A549 treated with GW870086 at 1 μM for 4 hours (cell line): ENCODE results near the gene STARD4. TPM values are rescaled to one million over a fixed set of nuclear protein-coding genes. Genes with fewer than 3 reads are reported as not detected.

Experiments
- total RNA-seq: library from RNA; stranded (reverse); fragments of 200-300 nt; extraction: Qiagen RNA extraction; gene quantifications from 5 replicates; pipeline ENCODE4 v1.2.3, GENCODE V29; 2022; ENCODE audit warnings: low read depth

Gene STARD4, protein sequence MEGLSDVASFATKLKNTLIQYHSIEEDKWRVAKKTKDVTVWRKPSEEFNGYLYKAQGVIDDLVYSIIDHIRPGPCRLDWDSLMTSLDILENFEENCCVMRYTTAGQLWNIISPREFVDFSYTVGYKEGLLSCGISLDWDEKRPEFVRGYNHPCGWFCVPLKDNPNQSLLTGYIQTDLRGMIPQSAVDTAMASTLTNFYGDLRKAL
- total RNA-seq = 3.6 to 5.8 TPM (median 4.5 TPM) in 5 replicates

DNA sequence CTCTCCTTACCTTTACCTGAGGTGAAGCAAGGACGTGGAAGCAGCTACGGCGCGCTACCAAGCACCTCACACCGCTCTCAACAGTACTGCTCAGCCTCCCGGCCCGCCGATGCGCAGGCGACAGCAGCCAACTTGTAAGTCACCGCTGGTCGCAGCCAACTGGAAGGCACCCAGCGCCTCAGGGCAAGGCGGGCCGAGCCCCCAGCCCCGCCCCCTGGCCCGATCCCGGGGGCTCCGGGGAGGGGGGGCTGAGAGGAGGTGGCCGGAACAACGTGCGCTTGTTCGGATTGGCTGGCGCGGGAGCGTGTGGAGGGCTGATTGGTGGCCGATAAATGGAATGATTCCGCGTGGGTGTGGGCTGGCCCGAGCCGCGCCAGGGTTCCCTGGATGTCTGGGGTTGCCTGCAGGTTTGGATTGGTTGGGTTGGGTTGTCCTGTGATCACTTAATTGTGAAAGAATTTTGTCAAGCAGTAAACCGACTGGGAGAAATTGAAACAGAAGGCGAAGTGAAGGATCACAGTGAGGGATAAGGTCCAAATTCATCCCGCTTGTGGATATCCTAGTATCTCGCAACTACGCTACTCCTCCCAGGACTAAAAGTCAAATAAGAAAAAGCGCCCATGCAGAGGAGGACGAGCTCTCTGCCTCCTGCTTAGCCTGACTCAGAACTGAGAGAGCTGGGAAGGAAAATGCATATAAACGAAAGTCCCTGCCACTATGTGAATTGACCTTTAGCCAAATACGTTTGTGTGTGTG, at the start of gene STARD4:
TSS of gene STARD4 (minus strand) at position 161 of the 756 bp plus-strand sequence. CDS start 5,102 bp downstream, outside the sequence.

Other genes with a start within 250 kb of the STARD4 start
- gene NREP, start 244.7 kb upstream of the STARD4 start, total RNA-seq = 2.4 to 3.5 TPM (median 3.4 TPM) in 5 replicates